H9 (cell line): ENCODE data around the gene TAP2. TPM values are rescaled to one million over a fixed set of nuclear protein-coding genes. Genes with fewer than 3 reads are reported as not detected.

Experiments used
- DNase-seq: peaks from one replicate; pipeline ENCODE4 v3.0.0-alpha.2; 2017
- H2AFZ ChIP-seq: one replicate; pipeline ENCODE4 v1.6.1; 2013; ENCODE audit warnings: mild to moderate bottlenecking, low read length, control low read depth, moderate library complexity
- H2AK5ac ChIP-seq: 2 replicates; pipeline ENCODE4 v1.6.1; 2013; ENCODE audit warnings: low read length, control low read depth, mixed read lengths; ENCODE audit not compliant: insufficient read length
- H2BK120ac ChIP-seq: one replicate; pipeline ENCODE4 v1.6.1; 2013; ENCODE audit warnings: low read depth, mild to moderate bottlenecking, low read length, control low read depth, inconsistent platforms; ENCODE audit not compliant: poor library complexity, severe bottlenecking
- H2BK12ac ChIP-seq: 2 replicates; pipeline ENCODE4 v1.6.1; 2013; ENCODE audit warnings: low read length, control low read depth, mixed read lengths, low read depth; ENCODE audit not compliant: insufficient read length
- H2BK15ac ChIP-seq: 2 replicates; pipeline ENCODE4 v1.6.1; 2013; ENCODE audit warnings: low read depth, low read length, control low read depth
- H2BK20ac ChIP-seq: one replicate; pipeline ENCODE4 v1.6.1; 2013; ENCODE audit warnings: low read depth, mild to moderate bottlenecking, low read length, control low read depth, inconsistent platforms; ENCODE audit not compliant: poor library complexity, severe bottlenecking
- H2BK5ac ChIP-seq: 2 replicates; pipeline ENCODE4 v1.6.1; 2013; ENCODE audit warnings: low read length, control low read depth, mixed read lengths; ENCODE audit not compliant: insufficient read length
- H3K14ac ChIP-seq: 2 replicates; pipeline ENCODE4 v1.6.1; 2013; ENCODE audit warnings: low read length, control low read depth; ENCODE audit not compliant: insufficient read depth
- H3K18ac ChIP-seq: 2 replicates; pipeline ENCODE4 v1.6.1; 2013; ENCODE audit warnings: low read depth, mild to moderate bottlenecking, mixed read lengths, low read length, control low read depth; ENCODE audit not compliant: insufficient read length
- H3K23ac ChIP-seq: 2 replicates; pipeline ENCODE4 v1.6.1; 2013; ENCODE audit warnings: low read length, control low read depth, mixed read lengths, low read depth; ENCODE audit not compliant: insufficient read length
- H3K23me2 ChIP-seq: 2 replicates; pipeline ENCODE4 v1.6.1; 2013; ENCODE audit warnings: low read depth, mild to moderate bottlenecking, mixed read lengths, low read length, control low read depth; ENCODE audit not compliant: insufficient read length, poor library complexity, severe bottlenecking
- H3K27ac ChIP-seq: 2 replicates; pipeline ENCODE4 v1.5.1; 2013; ENCODE audit warnings: low read length, control low read depth, mixed read lengths, low read depth; ENCODE audit not compliant: insufficient read length
- H3K27me3 ChIP-seq: 2 replicates; pipeline ENCODE4 v1.6.1; 2013; ENCODE audit warnings: low read length, control low read depth, inconsistent platforms; ENCODE audit not compliant: insufficient read depth
- H3K4ac ChIP-seq: 2 replicates; pipeline ENCODE4 v1.6.1; 2013; ENCODE audit warnings: low read depth, mild to moderate bottlenecking, control low read depth, inconsistent platforms, low read length, moderate library complexity
- H3K4me1 ChIP-seq: 2 replicates; pipeline ENCODE4 v1.6.1; 2013; ENCODE audit warnings: low read length, control low read depth, inconsistent platforms; ENCODE audit not compliant: insufficient read depth
- H3K4me2 ChIP-seq: 2 replicates; pipeline ENCODE4 v1.6.1; 2013; ENCODE audit warnings: low read length, control low read depth, mixed read lengths; ENCODE audit not compliant: insufficient read length, insufficient read depth
- H3K56ac ChIP-seq: 2 replicates; pipeline ENCODE4 v1.6.1; 2013; ENCODE audit warnings: low read depth, mild to moderate bottlenecking, mixed read lengths, low read length, control low read depth; ENCODE audit not compliant: insufficient read length
- H3K79me1 ChIP-seq: 2 replicates; pipeline ENCODE4 v1.6.1; 2013; ENCODE audit warnings: low read depth, mild to moderate bottlenecking, moderate library complexity, low read length, control low read depth, inconsistent platforms; ENCODE audit not compliant: insufficient read depth, poor library complexity, severe bottlenecking
- H3K79me2 ChIP-seq: 2 replicates; pipeline ENCODE4 v1.6.1; 2013; ENCODE audit warnings: low read length, control low read depth, inconsistent platforms; ENCODE audit not compliant: insufficient read depth
- H3K9ac ChIP-seq: 2 replicates; pipeline ENCODE4 v1.6.1; 2013; ENCODE audit warnings: low read length, control low read depth, mixed read lengths; ENCODE audit not compliant: insufficient read length; ENCODE audit errors: extremely low read depth
- H3K9me3 ChIP-seq: one replicate; pipeline ENCODE4 v1.6.1; 2013; ENCODE audit warnings: low read depth, low read length, inconsistent platforms; ENCODE audit not compliant: control insufficient read depth
- H3T11ph ChIP-seq: one replicate; pipeline ENCODE4 v1.6.1; 2013; ENCODE audit warnings: mild to moderate bottlenecking, low read length, control low read depth, inconsistent platforms
- H4K20me1 ChIP-seq: one replicate; pipeline ENCODE4 v1.6.1; 2013; ENCODE audit not compliant: control insufficient read depth, insufficient read length, insufficient read depth
- H4K5ac ChIP-seq: 2 replicates; pipeline ENCODE4 v1.6.1; 2013; ENCODE audit warnings: low read depth, mild to moderate bottlenecking, mixed read lengths, low read length, control low read depth; ENCODE audit not compliant: insufficient read length
- H4K8ac ChIP-seq: replicated peaks from 2 replicates; pipeline ENCODE4 v1.6.1; 2013; ENCODE audit warnings: low read length, control low read depth, mixed read lengths, low read depth; ENCODE audit not compliant: insufficient read length
- H4K91ac ChIP-seq: 2 replicates; pipeline ENCODE4 v1.6.1; 2013; ENCODE audit warnings: low read depth, mild to moderate bottlenecking, moderate library complexity, mixed read lengths, low read length, control low read depth; ENCODE audit not compliant: insufficient read length
- H3K27ac Mint-ChIP-seq, 3 experiments: 2 replicates in 2 of 3; 3 replicates in 1 of 3; pipeline ENCODE4 v1.8.0; 2020 to 2021; ENCODE audit warnings: mixed read lengths in 3 of 3, mild to moderate bottlenecking in 1 of 3, moderate library complexity in 1 of 3
- H3K27me3 Mint-ChIP-seq: 2 replicates; pipeline ENCODE4 v1.8.0; 2021; ENCODE audit warnings: low read depth, mild to moderate bottlenecking, moderate library complexity, mixed read lengths
- H3K36me3 Mint-ChIP-seq, 3 experiments: 2 replicates in 2 of 3; 3 replicates in 1 of 3; pipeline ENCODE4 v1.8.0; 2020 to 2021; ENCODE audit warnings: low read depth in 3 of 3, mixed read lengths in 3 of 3; ENCODE audit not compliant: insufficient read depth in 1 of 3
- H3K4me1 Mint-ChIP-seq, 2 experiments: 2 replicates each; pipeline ENCODE4 v1.8.0; 2020; ENCODE audit warnings: mixed read lengths in 2 of 2
- H3K4me3 Mint-ChIP-seq, 2 experiments: 2 replicates in 1 of 2; 3 replicates in 1 of 2; pipeline ENCODE4 v1.8.0; 2020 to 2021; ENCODE audit warnings: mild to moderate bottlenecking in 2 of 2, mixed read lengths in 2 of 2, moderate library complexity in 1 of 2
- H3K9me3 Mint-ChIP-seq, 2 experiments: 2 replicates in 1 of 2; 3 replicates in 1 of 2; pipeline ENCODE4 v1.8.0; 2020; ENCODE audit warnings: mild to moderate bottlenecking in 2 of 2, mixed read lengths in 2 of 2, moderate library complexity in 1 of 2
- CTCF ChIP-seq: fragments of 200-600 bp; sonication (generic); conservative IDR thresholded peaks from 3 replicates; pipeline ENCODE4 v1.8.0; 2021; ENCODE audit warnings: antibody characterized with exemption, mild to moderate bottlenecking
- WGBS: extraction: QIAGEN DNeasy Blood & Tissue Kit; methylation state at CpG from one replicate; pipeline ENCODE4 v1.1.7; 2013; ENCODE audit warnings: missing lambda C conversion rate, low lambda C conversion rate, mixed read lengths; ENCODE audit not compliant: insufficient read length; ENCODE audit errors: extremely low coverage; 5-methylcytosine and 5-hydroxymethylcytosine counted together
- total RNA-seq: library from RNA; stranded (reverse); gene quantifications from 2 replicates; pipeline ENCODE4 v1.2.1, GENCODE V29; 2021

Gene TAP2
- total RNA-seq, 1 experiment from 2014 or later: 16.3 TPM

- H3K56ac ChIP-seq: no peak overlapping the region
Measured at GRCh38 chr6:32809171-32809570, 29.4 kb downstream of the TAP2 start.

More at GRCh38 chr6:32809171-32809570, 29.4 kb downstream of the TAP2 start:
- Mint-ChIP-seq H3K4me3 (no peak overlapping the region), H3K27ac (no peak overlapping the region), H3K36me3 (no peaks in the 10 kb centered on the region), H3K9me3 (no peaks in the 10 kb centered on the region), H3K4me1 (peaks cover 4 to 5% of the 10 kb centered on the region in 2 experiments; a peak in 3 of 4 replicates), H3K27me3 (peaks cover 19% of the 10 kb centered on the region)
- Histone ChIP-seq H3K23ac (no peak overlapping the region), H3K4ac (no peak overlapping the region), H3K18ac (no peak overlapping the region), H2BK15ac (no peak overlapping the region), H2BK20ac (no peak overlapping the region), H4K91ac (no peak overlapping the region), H2BK120ac (no peak overlapping the region), H3K23me2 (no peaks in the 10 kb centered on the region), H3T11ph (no peak overlapping the region), H4K8ac (no peak overlapping the region), H3K79me2 (no peaks in the 10 kb centered on the region), H4K20me1 (no peaks in the 10 kb centered on the region), H3K4me1 (no peaks in the 10 kb centered on the region), H3K9me3 (no peaks in the 10 kb centered on the region), H4K5ac (no peak overlapping the region), H2AK5ac (no peak overlapping the region), H3K14ac (no peak overlapping the region), H3K27ac (no peak overlapping the region), H3K4me2 (no peak overlapping the region), H3K79me1 (no peaks in the 10 kb centered on the region), H2AFZ (no peak overlapping the region), H2BK12ac (no peak overlapping the region), H2BK5ac (no peak overlapping the region), H3K27me3 (no peaks in the 10 kb centered on the region), H3K9ac (no peak overlapping the region)
- no CpG with 5 or more reads among the region's 1 CpG for WGBS
- DNase-seq: no peak
- no peak for TF ChIP-seq CTCF
